Breast epithelium (tissue), 3 donors: Measurements from ENCODE around the gene MT1B.

ENCODE experiments used
- POLR2A ChIP-seq: fragments of 450-650 bp; IDR thresholded peaks from one replicate; pipeline ENCODE4 v1.6.1; 2016; ENCODE audit warnings: antibody characterized with exemption, mild to moderate bottlenecking, moderate library complexity
- POLR2AphosphoS5 ChIP-seq, 3 donors: sonication (generic); formaldehyde crosslinking; IDR thresholded peaks; one replicate each; pipeline ENCODE4 v1.6.1; 2017; ENCODE audit warnings: antibody characterized with exemption in 3 of 3
- TF ChIP-seq, protein P1 (sequence below), 3 donors: fragments of 450-650 bp; IDR thresholded peaks; one replicate each; pipeline ENCODE4 v1.5.1; 2016 to 2017; ENCODE audit warnings: antibody characterized with exemption in 3 of 3, mild to moderate bottlenecking in 3 of 3, moderate library complexity in 3 of 3

DNA sequence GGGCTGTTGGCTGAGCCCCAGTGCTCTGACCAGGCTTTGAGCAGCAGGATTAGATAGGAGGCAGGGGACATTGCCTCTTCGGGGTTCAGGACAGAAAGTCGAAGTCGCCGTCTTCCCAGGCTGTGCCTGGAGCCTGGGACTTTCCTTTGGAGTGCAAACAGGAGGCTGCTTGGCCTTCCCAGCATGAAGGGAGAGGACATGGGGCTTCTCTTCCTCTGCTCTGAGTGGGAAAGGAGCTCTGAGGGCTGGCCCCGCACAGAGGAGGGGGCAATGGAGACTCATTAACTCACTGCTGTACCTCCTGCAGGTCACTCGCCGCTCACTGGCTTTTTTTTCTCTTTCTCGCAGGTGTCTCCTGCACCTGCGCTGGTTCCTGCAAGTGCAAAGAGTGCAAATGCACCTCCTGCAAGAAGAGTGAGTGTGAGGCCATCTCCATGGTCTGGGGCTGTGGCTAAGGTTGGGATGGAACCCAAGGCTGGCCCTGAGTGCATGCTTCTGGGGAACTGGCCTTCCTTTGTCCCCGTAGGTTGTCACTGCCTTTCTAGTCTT, 6.7 kb downstream of the MT1B start:
- no peak for TF ChIP-seq POLR2AphosphoS5 (IDR thresholded peaks at IDR 0.05)
- TF ChIP-seq, protein P1, sequence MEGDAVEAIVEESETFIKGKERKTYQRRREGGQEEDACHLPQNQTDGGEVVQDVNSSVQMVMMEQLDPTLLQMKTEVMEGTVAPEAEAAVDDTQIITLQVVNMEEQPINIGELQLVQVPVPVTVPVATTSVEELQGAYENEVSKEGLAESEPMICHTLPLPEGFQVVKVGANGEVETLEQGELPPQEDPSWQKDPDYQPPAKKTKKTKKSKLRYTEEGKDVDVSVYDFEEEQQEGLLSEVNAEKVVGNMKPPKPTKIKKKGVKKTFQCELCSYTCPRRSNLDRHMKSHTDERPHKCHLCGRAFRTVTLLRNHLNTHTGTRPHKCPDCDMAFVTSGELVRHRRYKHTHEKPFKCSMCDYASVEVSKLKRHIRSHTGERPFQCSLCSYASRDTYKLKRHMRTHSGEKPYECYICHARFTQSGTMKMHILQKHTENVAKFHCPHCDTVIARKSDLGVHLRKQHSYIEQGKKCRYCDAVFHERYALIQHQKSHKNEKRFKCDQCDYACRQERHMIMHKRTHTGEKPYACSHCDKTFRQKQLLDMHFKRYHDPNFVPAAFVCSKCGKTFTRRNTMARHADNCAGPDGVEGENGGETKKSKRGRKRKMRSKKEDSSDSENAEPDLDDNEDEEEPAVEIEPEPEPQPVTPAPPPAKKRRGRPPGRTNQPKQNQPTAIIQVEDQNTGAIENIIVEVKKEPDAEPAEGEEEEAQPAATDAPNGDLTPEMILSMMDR (IDR thresholded peaks at IDR 0.05): no peak
- TF ChIP-seq POLR2A: no peak
